Panc1 (cell line): ENCODE data around the gene CCDC73.
"Not testable (repeated sequence)": the region's sequence is repeated elsewhere in the genome, so short reads cannot be mapped to it uniquely, and the experiment has no call there.

ENCODE experiments used
- CTCF ChIP-seq: fragments of 450-650 bp; IDR thresholded peaks from 2 replicates; pipeline ENCODE4 v1.5.1; 2017; ENCODE audit warnings: mild to moderate bottlenecking
- POLR2AphosphoS5 ChIP-seq: IDR thresholded peaks from 2 replicates; pipeline ENCODE4 v1.6.1; 2012; ENCODE audit warnings: mild to moderate bottlenecking, low read depth, low read length, moderate library complexity
- REST ChIP-seq, 2 experiments: IDR thresholded peaks; 2 replicates each; pipeline ENCODE4 v1.6.1; 2011 to 2012; ENCODE audit warnings: low read depth in 2 of 2, control low read depth in 1 of 2, low read length in 1 of 2, mild to moderate bottlenecking in 1 of 2, moderate library complexity in 1 of 2; ENCODE audit not compliant: insufficient read depth in 1 of 2
- SIN3A ChIP-seq: IDR thresholded peaks from 2 replicates; pipeline ENCODE4 v1.6.1; 2012; ENCODE audit warnings: low read depth, mild to moderate bottlenecking, low read length, moderate library complexity, borderline replicate concordance; ENCODE audit not compliant: insufficient read depth
- TCF7L2 ChIP-seq: IDR thresholded peaks from 2 replicates; pipeline ENCODE4 v1.6.1; 2011; ENCODE audit warnings: mild to moderate bottlenecking, low read depth, low read length, inconsistent platforms

DNA sequence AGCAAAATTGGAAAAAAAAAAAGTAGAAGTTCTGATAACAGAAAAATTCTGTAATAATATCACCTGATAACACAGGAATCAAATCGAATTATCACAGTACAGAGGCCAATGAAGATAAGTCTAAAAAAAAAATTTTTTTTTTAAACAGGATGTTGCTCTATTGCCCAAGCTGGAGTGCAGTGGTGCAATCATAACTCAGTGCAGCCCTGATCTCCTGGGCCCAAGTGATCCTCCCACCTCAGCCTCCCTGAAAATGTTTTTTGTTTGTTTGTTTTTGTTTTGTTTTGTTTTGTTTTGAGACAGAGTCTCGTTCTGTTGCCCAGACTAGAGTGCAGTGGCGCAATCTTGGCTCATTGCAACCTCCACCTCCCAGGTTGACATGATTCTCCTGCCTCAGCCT lies 29.2 kb upstream of the CCDC73 start:
- not testable (repeated sequence) for TF ChIP-seq CTCF; POLR2AphosphoS5; SIN3A; REST (IDR thresholded peaks at IDR 0.05; ENCODE audit: insufficient read depth in 1 of 2, low read depth in 2 of 2, low read length in 1 of 2); TCF7L2
